ENCODE results near the gene HEMK1. TPM values are rescaled to one million over a fixed set of nuclear protein-coding genes. Genes with fewer than 3 reads are reported as not detected.

The HEMK1 gene
- total and polyA plus RNA-seq, 2 of the 8 experiments (the other 6 are each of a cell fraction or from before 2014, with no cell fraction given) = 9.7 to 10.6 TPM

- TF ChIP-seq CHD7 (IDR thresholded peaks at IDR 0.05; ENCODE audit: insufficient replicate concordance, low read length) = no peak
- no peak for TF ChIP-seq SP2 (IDR thresholded peaks at IDR 0.05; ENCODE audit: low read length)
- TF ChIP-seq SIX5 (IDR thresholded peaks at IDR 0.05; ENCODE audit: low read depth, low read length) = no peak
- 0 out of 2 replicates have a peak, but pooled peaks have one; percentile 28 for TF ChIP-seq TCF12 (IDR thresholded peaks at IDR 0.05; ENCODE audit: low read depth, low read length)
- no peak for TF ChIP-seq SIN3A (conservative IDR thresholded peaks at IDR 0.05 in 1 of 2, IDR thresholded peaks at IDR 0.05 in 1 of 2; ENCODE audit: low read depth in 1 of 2, low read length in 2 of 2)
- no peak for TF ChIP-seq GTF2F1 (IDR thresholded peaks at IDR 0.05; ENCODE audit: borderline replicate concordance, low read depth, low read length)
- TF ChIP-seq SIRT6 (IDR thresholded peaks at IDR 0.05; ENCODE audit: low read length) = no peak
- TF ChIP-seq, protein P1, sequence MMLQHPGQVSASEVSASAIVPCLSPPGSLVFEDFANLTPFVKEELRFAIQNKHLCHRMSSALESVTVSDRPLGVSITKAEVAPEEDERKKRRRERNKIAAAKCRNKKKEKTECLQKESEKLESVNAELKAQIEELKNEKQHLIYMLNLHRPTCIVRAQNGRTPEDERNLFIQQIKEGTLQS (IDR thresholded peaks at IDR 0.05; ENCODE audit: insufficient read depth, low read depth, low read length) = no peak
- TF ChIP-seq SAP30 (IDR thresholded peaks at IDR 0.05; ENCODE audit: insufficient read depth, insufficient replicate concordance, low read length) = no peak
Observed at GRCh38 chr3:50542177-50543034, 26.9 kb upstream of the HEMK1 start (continued).
